SK-N-SH treated with all-trans-retinoic acid at 6 μM for 48 hours (cell line): ENCODE measurements around the gene TIAM2.

Experiments
- ATAC-seq: fragments of 200-7000 bp; cut with Tn5 transposase; 3 replicates; pipeline ENCODE4 v1.9.1; 2020; ENCODE audit warnings: mild to moderate bottlenecking, moderate library complexity
- ARNTL ChIP-seq: fragments of 450-650 bp; formaldehyde crosslinking; IDR thresholded peaks from 2 replicates; pipeline ENCODE4 v1.5.0; 2020; ENCODE audit warnings: low read depth, mild to moderate bottlenecking, moderate library complexity, borderline replicate concordance
- CSDC2 ChIP-seq: fragments of 250-450 bp; sonication (Bioruptor Pico); IDR thresholded peaks from 2 replicates; pipeline ENCODE4 v1.5.0; 2020; ENCODE audit warnings: mild to moderate bottlenecking, moderate library complexity
- ESRRG ChIP-seq: fragments of 250-450 bp; sonication (Bioruptor Pico); IDR thresholded peaks from 2 replicates; pipeline ENCODE4 v1.6.1; 2021; ENCODE audit warnings: mild to moderate bottlenecking
- GLIS3 ChIP-seq: fragments of 250-450 bp; sonication (Bioruptor Pico); IDR thresholded peaks from 2 replicates; pipeline ENCODE4 v1.5.0; 2020; ENCODE audit warnings: mild to moderate bottlenecking, moderate library complexity
- ISL1 ChIP-seq: fragments of 250-450 bp; sonication (Bioruptor Pico); IDR thresholded peaks from 2 replicates; pipeline ENCODE4 v2.1.2; 2022; ENCODE audit warnings: mild to moderate bottlenecking, moderate library complexity
- OSR1 ChIP-seq: fragments of 250-450 bp; sonication (Bioruptor Pico); IDR thresholded peaks from 2 replicates; pipeline ENCODE4 v1.8.0; 2022; ENCODE audit warnings: moderate library complexity, mild to moderate bottlenecking, inconsistent platforms
- PPARA ChIP-seq: fragments of 250-450 bp; sonication (Bioruptor Pico); IDR thresholded peaks from 2 replicates; pipeline ENCODE4 v1.5.0; 2020; ENCODE audit warnings: mild to moderate bottlenecking, borderline replicate concordance
- RARB ChIP-seq: fragments of 250-450 bp; sonication (Bioruptor Pico); IDR thresholded peaks from 2 replicates; pipeline ENCODE4 v1.8.0; 2021; ENCODE audit warnings: mild to moderate bottlenecking, moderate library complexity
- SNAI2 ChIP-seq: fragments of 250-450 bp; sonication (Bioruptor Pico); IDR thresholded peaks from 2 replicates; pipeline ENCODE4 v1.5.0; 2020; ENCODE audit warnings: mild to moderate bottlenecking, moderate library complexity
- TCF4 ChIP-seq: fragments of 250-450 bp; sonication (Bioruptor Pico); IDR thresholded peaks from 2 replicates; pipeline ENCODE4 v1.8.0; 2021; ENCODE audit warnings: mild to moderate bottlenecking, moderate library complexity, borderline replicate concordance
- TOX ChIP-seq: fragments of 250-450 bp; sonication (Bioruptor Pico); IDR thresholded peaks from 2 replicates; pipeline ENCODE4 v1.8.0; 2021; ENCODE audit warnings: mild to moderate bottlenecking, moderate library complexity, borderline replicate concordance
- ZC3H10 ChIP-seq: fragments of 250-450 bp; sonication (Bioruptor Pico); IDR thresholded peaks from 2 replicates; pipeline ENCODE4 v1.5.1; 2021; ENCODE audit warnings: mild to moderate bottlenecking, moderate library complexity
- ZFP3 ChIP-seq: fragments of 250-450 bp; sonication (Bioruptor Pico); IDR thresholded peaks from 2 replicates; pipeline ENCODE4 v1.5.0; 2020; ENCODE audit warnings: mild to moderate bottlenecking, moderate library complexity
- ZFP30 ChIP-seq: fragments of 450-650 bp; formaldehyde crosslinking; IDR thresholded peaks from 2 replicates; pipeline ENCODE4 v1.5.0; 2022; ENCODE audit warnings: mild to moderate bottlenecking, moderate library complexity
- ZNF565 ChIP-seq: fragments of 450-650 bp; formaldehyde crosslinking; conservative IDR thresholded peaks from 2 replicates; pipeline ENCODE4 v1.5.0; 2020; ENCODE audit warnings: low read depth, mild to moderate bottlenecking, moderate library complexity
- ZNF70 ChIP-seq: fragments of 450-650 bp; formaldehyde crosslinking; IDR thresholded peaks from 2 replicates; pipeline ENCODE4 v1.5.0; 2020; ENCODE audit warnings: mild to moderate bottlenecking, moderate library complexity
- TF ChIP-seq, protein P1 (sequence below): fragments of 250-450 bp; sonication (Bioruptor Pico); IDR thresholded peaks from 2 replicates; pipeline ENCODE4 v1.5.1; 2021; ENCODE audit warnings: mild to moderate bottlenecking, moderate library complexity
- TF ChIP-seq, protein P2 (sequence below): fragments of 250-450 bp; sonication (Bioruptor Pico); IDR thresholded peaks from 2 replicates; pipeline ENCODE4 v1.8.0; 2021; ENCODE audit warnings: low read depth, mild to moderate bottlenecking, moderate library complexity, borderline replicate concordance
- TF ChIP-seq, protein P3 (sequence below): fragments of 250-450 bp; sonication (Bioruptor Pico); IDR thresholded peaks from 2 replicates; pipeline ENCODE4 v1.8.0; 2020; ENCODE audit warnings: mild to moderate bottlenecking, moderate library complexity, borderline replicate concordance
- TF ChIP-seq, protein P4 (sequence below): fragments of 250-450 bp; sonication (Bioruptor Pico); IDR thresholded peaks from 2 replicates; pipeline ENCODE4 v1.5.1; 2020; ENCODE audit warnings: low read depth, mild to moderate bottlenecking, moderate library complexity
- TF ChIP-seq, protein P5 (sequence below): fragments of 250-450 bp; sonication (Bioruptor Pico); IDR thresholded peaks from 2 replicates; pipeline ENCODE4 v1.5.0; 2020; ENCODE audit warnings: mild to moderate bottlenecking, moderate library complexity

TIAM2 gene

DNA sequence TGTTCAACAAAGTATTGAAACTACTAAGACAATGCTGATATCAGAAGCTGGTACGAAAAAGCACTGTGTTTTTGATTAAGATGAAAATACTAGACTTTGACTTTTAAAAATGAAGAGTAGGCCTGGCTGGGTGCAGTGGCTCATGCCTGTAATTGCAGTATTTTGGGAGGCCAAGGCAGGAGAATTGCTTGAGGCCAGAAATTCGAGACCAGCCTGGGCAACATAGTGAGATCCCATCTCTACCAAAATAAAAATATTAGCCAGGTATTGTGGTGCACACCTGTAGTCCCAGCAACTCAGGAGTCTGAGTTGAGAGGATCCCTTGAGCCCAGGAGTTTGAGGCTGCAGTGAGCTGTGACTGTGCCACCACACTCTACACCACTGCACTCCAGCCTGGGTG is 43.4 kb downstream of the TIAM2 start:
- TF ChIP-seq, protein P1, sequence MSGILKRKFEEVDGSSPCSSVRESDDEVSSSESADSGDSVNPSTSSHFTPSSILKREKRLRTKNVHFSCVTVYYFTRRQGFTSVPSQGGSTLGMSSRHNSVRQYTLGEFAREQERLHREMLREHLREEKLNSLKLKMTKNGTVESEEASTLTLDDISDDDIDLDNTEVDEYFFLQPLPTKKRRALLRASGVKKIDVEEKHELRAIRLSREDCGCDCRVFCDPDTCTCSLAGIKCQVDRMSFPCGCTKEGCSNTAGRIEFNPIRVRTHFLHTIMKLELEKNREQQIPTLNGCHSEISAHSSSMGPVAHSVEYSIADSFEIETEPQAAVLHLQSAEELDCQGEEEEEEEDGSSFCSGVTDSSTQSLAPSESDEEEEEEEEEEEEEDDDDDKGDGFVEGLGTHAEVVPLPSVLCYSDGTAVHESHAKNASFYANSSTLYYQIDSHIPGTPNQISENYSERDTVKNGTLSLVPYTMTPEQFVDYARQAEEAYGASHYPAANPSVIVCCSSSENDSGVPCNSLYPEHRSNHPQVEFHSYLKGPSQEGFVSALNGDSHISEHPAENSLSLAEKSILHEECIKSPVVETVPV = no peak
- TF ChIP-seq ZNF565 (CRISPR knock-in tag) = no peak
- no peak for TF ChIP-seq ZNF70 (CRISPR knock-in tag)
- no peak for TF ChIP-seq ZFP30 (CRISPR knock-in tag)
- no peak for TF ChIP-seq SNAI2 (CRISPR knock-in tag)
- TF ChIP-seq PPARA (CRISPR knock-in tag) = no peak
- no peak for TF ChIP-seq ZFP3
- no peak for TF ChIP-seq TOX
- no peak for TF ChIP-seq GLIS3 (CRISPR knock-in tag)
- no peak for TF ChIP-seq OSR1 (CRISPR knock-in tag)
- TF ChIP-seq, protein P2, sequence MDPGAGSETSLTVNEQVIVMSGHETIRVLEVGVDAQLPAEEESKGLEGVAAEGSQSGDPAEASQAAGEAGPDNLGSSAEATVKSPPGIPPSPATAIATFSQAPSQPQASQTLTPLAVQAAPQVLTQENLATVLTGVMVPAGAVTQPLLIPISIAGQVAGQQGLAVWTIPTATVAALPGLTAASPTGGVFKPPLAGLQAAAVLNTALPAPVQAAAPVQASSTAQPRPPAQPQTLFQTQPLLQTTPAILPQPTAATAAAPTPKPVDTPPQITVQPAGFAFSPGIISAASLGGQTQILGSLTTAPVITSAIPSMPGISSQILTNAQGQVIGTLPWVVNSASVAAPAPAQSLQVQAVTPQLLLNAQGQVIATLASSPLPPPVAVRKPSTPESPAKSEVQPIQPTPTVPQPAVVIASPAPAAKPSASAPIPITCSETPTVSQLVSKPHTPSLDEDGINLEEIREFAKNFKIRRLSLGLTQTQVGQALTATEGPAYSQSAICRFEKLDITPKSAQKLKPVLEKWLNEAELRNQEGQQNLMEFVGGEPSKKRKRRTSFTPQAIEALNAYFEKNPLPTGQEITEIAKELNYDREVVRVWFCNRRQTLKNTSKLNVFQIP = no peak
- TF ChIP-seq RARB (CRISPR knock-in tag) = no peak
- TF ChIP-seq ZC3H10 (CRISPR knock-in tag) = no peak
- ATAC-seq = no peak

DNA sequence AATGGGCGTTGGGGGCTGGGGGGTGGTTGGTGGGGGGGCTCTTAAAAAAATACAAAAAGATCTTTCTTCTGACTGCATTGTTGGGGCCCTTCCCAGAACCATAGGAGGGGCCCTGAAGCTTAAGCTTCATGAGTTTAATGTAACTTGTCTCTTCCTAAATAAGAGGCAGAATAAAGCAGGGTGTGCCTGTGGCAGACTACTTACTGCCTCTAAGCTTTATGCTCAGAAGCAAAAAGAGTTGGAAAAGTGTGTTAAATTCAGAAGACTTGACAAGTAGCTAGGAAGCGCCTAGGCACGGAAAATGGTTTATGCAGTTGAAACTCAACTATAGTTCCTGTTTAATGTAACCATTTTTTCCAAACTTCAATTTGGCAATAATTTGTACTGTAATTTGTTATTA is 44.5 kb downstream of the TIAM2 start:
- TF ChIP-seq ESRRG (CRISPR knock-in tag) (no peak), CSDC2 (CRISPR knock-in tag) (no peak), PPARA (CRISPR knock-in tag) (no peak), TOX (no peak), ISL1 (CRISPR knock-in tag) (no peak), ZNF565 (CRISPR knock-in tag) (no peak), SNAI2 (CRISPR knock-in tag) (no peak), ARNTL (no peak), ZFP30 (CRISPR knock-in tag) (no peak), RARB (CRISPR knock-in tag) (no peak), TCF4 (no peak), ZFP3 (no peak), GLIS3 (CRISPR knock-in tag) (no peak), OSR1 (CRISPR knock-in tag) (no peak), ZNF70 (CRISPR knock-in tag) (no peak), ZC3H10 (CRISPR knock-in tag) (no peak)
- TF ChIP-seq, protein P3, sequence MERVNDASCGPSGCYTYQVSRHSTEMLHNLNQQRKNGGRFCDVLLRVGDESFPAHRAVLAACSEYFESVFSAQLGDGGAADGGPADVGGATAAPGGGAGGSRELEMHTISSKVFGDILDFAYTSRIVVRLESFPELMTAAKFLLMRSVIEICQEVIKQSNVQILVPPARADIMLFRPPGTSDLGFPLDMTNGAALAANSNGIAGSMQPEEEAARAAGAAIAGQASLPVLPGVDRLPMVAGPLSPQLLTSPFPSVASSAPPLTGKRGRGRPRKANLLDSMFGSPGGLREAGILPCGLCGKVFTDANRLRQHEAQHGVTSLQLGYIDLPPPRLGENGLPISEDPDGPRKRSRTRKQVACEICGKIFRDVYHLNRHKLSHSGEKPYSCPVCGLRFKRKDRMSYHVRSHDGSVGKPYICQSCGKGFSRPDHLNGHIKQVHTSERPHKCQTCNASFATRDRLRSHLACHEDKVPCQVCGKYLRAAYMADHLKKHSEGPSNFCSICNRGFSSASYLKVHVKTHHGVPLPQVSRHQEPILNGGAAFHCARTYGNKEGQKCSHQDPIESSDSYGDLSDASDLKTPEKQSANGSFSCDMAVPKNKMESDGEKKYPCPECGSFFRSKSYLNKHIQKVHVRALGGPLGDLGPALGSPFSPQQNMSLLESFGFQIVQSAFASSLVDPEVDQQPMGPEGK (CRISPR knock-in tag) = no peak
- TF ChIP-seq, protein P4, sequence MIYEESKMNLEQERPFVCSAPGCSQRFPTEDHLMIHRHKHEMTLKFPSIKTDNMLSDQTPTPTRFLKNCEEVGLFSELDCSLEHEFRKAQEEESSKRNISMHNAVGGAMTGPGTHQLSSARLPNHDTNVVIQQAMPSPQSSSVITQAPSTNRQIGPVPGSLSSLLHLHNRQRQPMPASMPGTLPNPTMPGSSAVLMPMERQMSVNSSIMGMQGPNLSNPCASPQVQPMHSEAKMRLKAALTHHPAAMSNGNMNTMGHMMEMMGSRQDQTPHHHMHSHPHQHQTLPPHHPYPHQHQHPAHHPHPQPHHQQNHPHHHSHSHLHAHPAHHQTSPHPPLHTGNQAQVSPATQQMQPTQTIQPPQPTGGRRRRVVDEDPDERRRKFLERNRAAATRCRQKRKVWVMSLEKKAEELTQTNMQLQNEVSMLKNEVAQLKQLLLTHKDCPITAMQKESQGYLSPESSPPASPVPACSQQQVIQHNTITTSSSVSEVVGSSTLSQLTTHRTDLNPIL (CRISPR knock-in tag) = no peak
- TF ChIP-seq, protein P1 = no peak
- TF ChIP-seq, protein P5, sequence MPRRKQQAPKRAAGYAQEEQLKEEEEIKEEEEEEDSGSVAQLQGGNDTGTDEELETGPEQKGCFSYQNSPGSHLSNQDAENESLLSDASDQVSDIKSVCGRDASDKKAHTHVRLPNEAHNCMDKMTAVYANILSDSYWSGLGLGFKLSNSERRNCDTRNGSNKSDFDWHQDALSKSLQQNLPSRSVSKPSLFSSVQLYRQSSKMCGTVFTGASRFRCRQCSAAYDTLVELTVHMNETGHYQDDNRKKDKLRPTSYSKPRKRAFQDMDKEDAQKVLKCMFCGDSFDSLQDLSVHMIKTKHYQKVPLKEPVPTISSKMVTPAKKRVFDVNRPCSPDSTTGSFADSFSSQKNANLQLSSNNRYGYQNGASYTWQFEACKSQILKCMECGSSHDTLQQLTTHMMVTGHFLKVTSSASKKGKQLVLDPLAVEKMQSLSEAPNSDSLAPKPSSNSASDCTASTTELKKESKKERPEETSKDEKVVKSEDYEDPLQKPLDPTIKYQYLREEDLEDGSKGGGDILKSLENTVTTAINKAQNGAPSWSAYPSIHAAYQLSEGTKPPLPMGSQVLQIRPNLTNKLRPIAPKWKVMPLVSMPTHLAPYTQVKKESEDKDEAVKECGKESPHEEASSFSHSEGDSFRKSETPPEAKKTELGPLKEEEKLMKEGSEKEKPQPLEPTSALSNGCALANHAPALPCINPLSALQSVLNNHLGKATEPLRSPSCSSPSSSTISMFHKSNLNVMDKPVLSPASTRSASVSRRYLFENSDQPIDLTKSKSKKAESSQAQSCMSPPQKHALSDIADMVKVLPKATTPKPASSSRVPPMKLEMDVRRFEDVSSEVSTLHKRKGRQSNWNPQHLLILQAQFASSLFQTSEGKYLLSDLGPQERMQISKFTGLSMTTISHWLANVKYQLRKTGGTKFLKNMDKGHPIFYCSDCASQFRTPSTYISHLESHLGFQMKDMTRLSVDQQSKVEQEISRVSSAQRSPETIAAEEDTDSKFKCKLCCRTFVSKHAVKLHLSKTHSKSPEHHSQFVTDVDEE = no peak
- TF ChIP-seq, all 23 proteins: peak for 0
- ATAC-seq = no peak
